Naive thymus-derived CD4-positive, alpha-beta T cell (primary cell): ENCODE measurements around the gene CENPM. TPM values are rescaled to one million over a fixed set of nuclear protein-coding genes. Genes with fewer than 3 reads are reported as not detected.

Experiments used
- ATAC-seq: fragments of 150-1000 bp; cut with Tn5 transposase; 2 replicates; pipeline ENCODE4 v1.10.0; 2021; ENCODE audit warnings: mild to moderate bottlenecking, moderate library complexity
- CTCF ChIA-PET: fragments of 350-600 bp; sonication (Branson Sonifier 250); formaldehyde crosslinking; loops from one replicate; lab custom pipeline; 2021; ENCODE audit warnings: antibody characterized with exemption; lab: Charles Lee
- POLR2A ChIA-PET: fragments of 350-600 bp; sonication (Branson Sonifier 250); formaldehyde crosslinking; loops from one replicate; lab custom pipeline; 2021; ENCODE audit warnings: antibody characterized with exemption, inconsistent platforms; lab: Charles Lee
- DNase-seq, 9 donors: peaks; one replicate each; pipeline versions ENCODE4 v3.0.0 to v3.0.0-alpha.2; 2020 to 2022; ENCODE audit warnings: mixed read lengths in 1 of 9
- H3K27ac ChIP-seq: one replicate; pipeline ENCODE4 v1.7.0; 2013; ENCODE audit warnings: mild to moderate bottlenecking, low read depth, low read length, moderate library complexity
- H3K27me3 ChIP-seq, 2 donors: one replicate each; pipeline ENCODE4 v1.7.0; 2013; ENCODE audit warnings: low read length in 2 of 2, mild to moderate bottlenecking in 2 of 2, moderate library complexity in 2 of 2; ENCODE audit not compliant: control insufficient read depth in 2 of 2, insufficient read depth in 2 of 2
- H3K36me3 ChIP-seq, 3 experiments: 1 replicate in 2 of 3; 2 replicates in 1 of 3; pipeline ENCODE4 v1.7.0; 2013; ENCODE audit warnings: low read length in 3 of 3, mild to moderate bottlenecking in 3 of 3, moderate library complexity in 1 of 3; ENCODE audit not compliant: insufficient read depth in 3 of 3, control insufficient read depth in 2 of 3
- H3K4me1 ChIP-seq, 2 donors: one replicate each; pipeline ENCODE4 v1.7.0; 2013; ENCODE audit warnings: low read length in 2 of 2, mild to moderate bottlenecking in 2 of 2, moderate library complexity in 1 of 2; ENCODE audit not compliant: control insufficient read depth in 2 of 2, insufficient read depth in 2 of 2
- H3K4me3 ChIP-seq: 2 replicates; pipeline ENCODE4 v1.7.0; 2013; ENCODE audit warnings: mild to moderate bottlenecking, low read length
- H3K9me3 ChIP-seq, 3 experiments: 1 replicate in 2 of 3; 2 replicates in 1 of 3; pipeline ENCODE4 v1.7.0; 2013; ENCODE audit warnings: low read length in 3 of 3; ENCODE audit not compliant: control insufficient read depth in 2 of 3
- H3K27ac Mint-ChIP-seq, 9 donors: one replicate each; pipeline ENCODE4 v1.8.0; 2020 to 2022; ENCODE audit warnings: mixed read lengths in 9 of 9, mild to moderate bottlenecking in 8 of 9, moderate library complexity in 5 of 9, inconsistent platforms in 2 of 9
- H3K27me3 Mint-ChIP-seq, 5 donors: one replicate each; pipeline ENCODE4 v1.8.0; 2021 to 2022; ENCODE audit warnings: mixed read lengths in 5 of 5, mild to moderate bottlenecking in 1 of 5
- H3K36me3 Mint-ChIP-seq, 5 donors: one replicate each; pipeline ENCODE4 v1.8.0; 2020 to 2022; ENCODE audit warnings: mixed read lengths in 5 of 5, mild to moderate bottlenecking in 3 of 5, inconsistent platforms in 1 of 5
- H3K4me1 Mint-ChIP-seq, 7 donors: one replicate each; pipeline ENCODE4 v1.8.0; 2020 to 2022; ENCODE audit warnings: mixed read lengths in 7 of 7, mild to moderate bottlenecking in 3 of 7, inconsistent platforms in 1 of 7
- H3K4me3 Mint-ChIP-seq, 10 donors: one replicate each; pipeline ENCODE4 v1.8.0; 2020 to 2022; ENCODE audit warnings: mild to moderate bottlenecking in 10 of 10, mixed read lengths in 10 of 10, moderate library complexity in 6 of 10, inconsistent platforms in 2 of 10
- H3K9me3 Mint-ChIP-seq, 11 donors: one replicate each; pipeline ENCODE4 v1.8.0; 2020 to 2022; ENCODE audit warnings: mixed read lengths in 11 of 11, mild to moderate bottlenecking in 4 of 11, inconsistent platforms in 1 of 11, moderate library complexity in 1 of 11
- intact Hi-C, 2 donors: fragments of 100-400 bp; cut with micrococcal nuclease; formaldehyde crosslinking; loops; one replicate each; pipeline ENCODE4 v1.15.1; 2023
- polyA plus RNA-seq, 2 donors: library from polyadenylated mRNA; unstranded; fragments of 300-500 nt; fragmentation: Illumina TruSeq; gene quantifications; one replicate each; pipeline ENCODE4 v1.2.3, GENCODE V29; 2021
- total RNA-seq, 6 experiments: library from RNA in 5 of 6; stranded (reverse) in 5 of 6; gene quantifications; 1 replicate in 5 of 6; 2 replicates in 1 of 6; pipeline ENCODE4 v1.2.3 and lab custom pipeline; 2021 to 2026

The CENPM gene
- total and polyA plus RNA-seq, 7 experiments from 2014 or later = 2.3 to 51.1 (median 8.1) TPM

- H3K27me3 ChIP-seq = no peaks in the 10 kb centered on the region
- Mint-ChIP-seq H3K27ac (peak within 1 kb of the TSS in 1 of 9 donors; percentile 84), H3K36me3 (no peaks in the 10 kb centered on the region), H3K27me3 (peaks cover 4 to 25% (median 11%) of the 10 kb centered on the region in 5 donors), H3K4me3 (no peak within 1 kb of the TSS), H3K9me3 (peaks cover 0 to 2% (median 0%) of the 10 kb centered on the region in 11 donors), H3K4me1 (peaks cover 0 to 9% (median 0%) of the 10 kb centered on the region in 7 donors)
- H3K4me3 ChIP-seq = no peak within 1 kb of the TSS
- intact Hi-C loops = loop anchor here in 1 of 2 donors (5.0 kb wide), 1 partner anchor 103 kb away; the partner anchor contains the start of genes NAGA and PHETA2
- CTCF ChIA-PET = interaction anchor here (0.6 to 1.5 kb wide), 2 partner anchors 269 to 504 kb away, joined by 3 to 5 read pairs; no protein-coding TSS in a partner anchor
- H3K4me1 ChIP-seq = no peaks in the 10 kb centered on the region
- H3K36me3 ChIP-seq = no peaks in the 10 kb centered on the region
- POLR2A ChIA-PET = no interaction called here
- ATAC-seq = no peak
- no peaks in the 10 kb centered on the region for H3K9me3 ChIP-seq
- H3K27ac ChIP-seq = no peak within 1 kb of the TSS
- DNase-seq = no peak
These were observed 22.2 kb upstream of the CENPM start, which contains the start of gene SEPTIN3 for GRCh38 chr22:41969110-41969646. SEPTIN3 (plus strand) TSS chr22:41969443; CDS start chr22:41971493, 2,050 bp downstream.

- H3K4me3 Mint-ChIP-seq = no peak overlapping the region
- intact Hi-C loops = loop anchor here in 1 of 2 donors (5.0 kb wide), 1 partner anchor 104 kb away; the partner anchor contains the start of genes NAGA and PHETA2
- Histone ChIP-seq H3K27ac (no peak overlapping the region), H3K4me3 (no peak overlapping the region), H3K27me3 (no peaks in the 10 kb centered on the region), H3K9me3 (no peaks in the 10 kb centered on the region), H3K4me1 (no peaks in the 10 kb centered on the region), H3K36me3 (no peaks in the 10 kb centered on the region)
- no peak overlapping the region for H3K27ac Mint-ChIP-seq
- ChIA-PET POLR2A (no interaction called here), CTCF (interaction anchor here (0.6 to 2.8 kb wide), 5 partner anchors 11 to 505 kb away, joined by 3 to 16 read pairs (median 4); no protein-coding TSS in a partner anchor)
- H3K27me3 Mint-ChIP-seq = peaks cover 4 to 25% (median 9%) of the 10 kb centered on the region in 5 donors
- no peak for DNase-seq
- H3K36me3 Mint-ChIP-seq = no peaks in the 10 kb centered on the region
- ATAC-seq = no peak
- peaks cover 0 to 2% (median 0%) of the 10 kb centered on the region in 11 donors for H3K9me3 Mint-ChIP-seq
- peaks cover 0 to 9% (median 0%) of the 10 kb centered on the region in 7 donors for H3K4me1 Mint-ChIP-seq
These were observed 21.6 kb upstream of the CENPM start for GRCh38 chr22:41968601-41969000.

GRCh38 chr22:41966607-41967240 lies 19.8 kb upstream of the CENPM start:
- ChIA-PET POLR2A (no interaction called here), CTCF (interaction anchor here (0.6 to 2.8 kb wide), 6 partner anchors 13 to 506 kb away, joined by 3 to 16 read pairs (median 4); no protein-coding TSS in a partner anchor)
- Mint-ChIP-seq H3K36me3 (no peaks in the 10 kb centered on the region), H3K9me3 (peaks cover 0 to 2% (median 0%) of the 10 kb centered on the region in 11 donors), H3K27me3 (peaks cover 0 to 9% (median 0%) of the 10 kb centered on the region in 5 donors), H3K4me3 (no peak overlapping the region), H3K27ac (peak overlapping the region in 1 of 9 donors; percentile 72), H3K4me1 (peaks cover 0 to 9% (median 0%) of the 10 kb centered on the region in 7 donors)
- Histone ChIP-seq H3K27me3 (no peaks in the 10 kb centered on the region), H3K9me3 (no peaks in the 10 kb centered on the region), H3K4me3 (no peak overlapping the region), H3K27ac (no peak overlapping the region), H3K36me3 (no peaks in the 10 kb centered on the region), H3K4me1 (no peaks in the 10 kb centered on the region)
- peak; percentile 84 for ATAC-seq
- intact Hi-C loops = loop anchor here (1.0 to 5.0 kb wide), 9 partner anchors 104 to 586 kb away; partner anchors contain the start of genes NAGA (in 2 of the 2), PHETA2 (in 1 of the 2), SERHL2 (in 1 of the 2) and SMDT1 (in 1 of the 2)
- DNase-seq = peak in 6 of 9 donors; percentile 20 to 59 (median 48)

- intact Hi-C loops = loop anchor here (1.0 to 5.0 kb wide), 9 partner anchors 105 to 587 kb away; partner anchors contain the start of genes NAGA (in 2 of the 2), PHETA2 (in 1 of the 2), SERHL2 (in 1 of the 2) and SMDT1 (in 1 of the 2)
- Mint-ChIP-seq H3K4me1 (peaks cover 0 to 9% (median 0%) of the 10 kb centered on the region in 7 donors), H3K4me3 (no peak overlapping the region), H3K36me3 (no peaks in the 10 kb centered on the region), H3K9me3 (peaks cover 0 to 2% (median 0%) of the 10 kb centered on the region in 11 donors), H3K27ac (no peak overlapping the region), H3K27me3 (peaks cover 0 to 5% (median 0%) of the 10 kb centered on the region in 5 donors)
- Histone ChIP-seq H3K4me1 (no peaks in the 10 kb centered on the region), H3K27me3 (no peaks in the 10 kb centered on the region), H3K27ac (no peak overlapping the region), H3K9me3 (no peaks in the 10 kb centered on the region), H3K36me3 (no peaks in the 10 kb centered on the region), H3K4me3 (no peak overlapping the region)
- POLR2A ChIA-PET = no interaction called here
- ATAC-seq (no peak), DNase-seq (no peak)
- CTCF ChIA-PET = interaction anchor here (0.6 to 2.8 kb wide), 4 partner anchors 12 to 478 kb away, joined by 4 to 16 read pairs (median 6); no protein-coding TSS in a partner anchor
These were observed 19.3 kb upstream of the CENPM start for GRCh38 chr22:41966225-41966606.

- ChIA-PET CTCF (interaction anchor here (0.6 to 0.8 kb wide), 2 partner anchors 102 to 478 kb away, joined by 3 read pairs; no protein-coding TSS in a partner anchor), POLR2A (interaction anchor here (1.0 kb wide), 1 partner anchor 12 kb away, joined by 3 read pairs; the partner anchor contains the start of gene SMIM45)
- H3K27ac ChIP-seq = no peak overlapping the region
- no peaks in the 10 kb centered on the region for H3K36me3 ChIP-seq
- no peak for ATAC-seq
- H3K27me3 ChIP-seq = no peaks in the 10 kb centered on the region
- no peak for DNase-seq
- Mint-ChIP-seq H3K4me1 (peaks cover 0 to 9% (median 0%) of the 10 kb centered on the region in 7 donors), H3K9me3 (no peaks in the 10 kb centered on the region), H3K27ac (no peak overlapping the region), H3K4me3 (no peak overlapping the region), H3K27me3 (no peaks in the 10 kb centered on the region), H3K36me3 (no peaks in the 10 kb centered on the region)
- H3K4me1 ChIP-seq = no peaks in the 10 kb centered on the region
- no peak overlapping the region for H3K4me3 ChIP-seq
- intact Hi-C loops = no loop called here
- no peaks in the 10 kb centered on the region for H3K9me3 ChIP-seq
These were observed 17.1 kb upstream of the CENPM start for GRCh38 chr22:41964112-41964491.

- POLR2A ChIA-PET = no interaction called here
These were observed 16.6 kb upstream of the CENPM start for GRCh38 chr22:41963453-41964111.

More at GRCh38 chr22:41963453-41964111, 16.6 kb upstream of the CENPM start:
- no peak overlapping the region for H3K4me3 Mint-ChIP-seq
- H3K4me1 ChIP-seq = no peaks in the 10 kb centered on the region
- H3K27me3 ChIP-seq = no peaks in the 10 kb centered on the region
- no peaks in the 10 kb centered on the region for H3K36me3 Mint-ChIP-seq
- H3K27ac ChIP-seq = no peak overlapping the region
- no peak overlapping the region for H3K27ac Mint-ChIP-seq
- H3K9me3 ChIP-seq = no peaks in the 10 kb centered on the region
- intact Hi-C loops = no loop called here
- H3K9me3 Mint-ChIP-seq = no peaks in the 10 kb centered on the region
- H3K27me3 Mint-ChIP-seq = no peaks in the 10 kb centered on the region
- H3K4me1 Mint-ChIP-seq = peaks cover 0 to 9% (median 0%) of the 10 kb centered on the region in 7 donors
- ATAC-seq = no peak
- CTCF ChIA-PET = interaction anchor here (0.6 to 0.8 kb wide), 3 partner anchors 101 to 478 kb away, joined by 3 read pairs; no protein-coding TSS in a partner anchor
- H3K36me3 ChIP-seq = no peaks in the 10 kb centered on the region
- DNase-seq = no peak
- H3K4me3 ChIP-seq = no peak overlapping the region
